Gastroesophageal sphincter (tissue), 4 donors: Measurements from ENCODE around the gene DNAJC21. TPM values are rescaled to one million over a fixed set of nuclear protein-coding genes. Genes with fewer than 3 reads are reported as not detected.
A peak's percentile ranks its signal among the peaks of the same experiment; 100 is the strongest.

ENCODE experiments used
- ATAC-seq: fragments of 150-250 bp; one replicate; pipeline ENCODE4 v1.9.1; 2016; ENCODE audit warnings: mild to moderate bottlenecking, moderate library complexity
- H3K27ac ChIP-seq, 4 donors: fragments of 200-600 bp; sonication (generic) in 3 of 4; 1 replicate in 3 of 4; 2 replicates in 1 of 4; pipeline ENCODE4 v1.5.1; 2016 to 2019
- H3K27me3 ChIP-seq: fragments of 200-600 bp; sonication (generic); one replicate; pipeline ENCODE4 v1.5.1; 2019
- H3K36me3 ChIP-seq, 2 donors: fragments of 200-600 bp; sonication (generic); one replicate each; pipeline ENCODE4 v1.5.1; 2019; ENCODE audit warnings: control low read depth in 1 of 2
- H3K4me1 ChIP-seq, 3 donors: fragments of 200-600 bp; sonication (generic); 1 replicate in 2 of 3; 2 replicates in 1 of 3; pipeline ENCODE4 v1.5.1; 2016 to 2019; ENCODE audit warnings: control low read depth in 2 of 3
- H3K4me3 ChIP-seq, 2 donors: fragments of 200-600 bp; sonication (generic); one replicate each; pipeline ENCODE4 v1.5.1; 2019; ENCODE audit warnings: mild to moderate bottlenecking in 1 of 2, moderate library complexity in 1 of 2
- H3K9me3 ChIP-seq, 3 donors: fragments of 200-600 bp; sonication (generic); one replicate each; pipeline ENCODE4 v1.5.1; 2017 to 2019; ENCODE audit warnings: control low read depth in 2 of 3
- EP300 ChIP-seq: sonication (generic); formaldehyde crosslinking; IDR thresholded peaks from one replicate; pipeline ENCODE4 v1.6.1; 2017; ENCODE audit warnings: antibody characterized with exemption, mild to moderate bottlenecking
- POLR2A ChIP-seq, 2 donors: fragments of 450-650 bp; IDR thresholded peaks; one replicate each; pipeline ENCODE4 v1.6.1; 2017; ENCODE audit warnings: antibody characterized with exemption in 2 of 2, mild to moderate bottlenecking in 2 of 2, moderate library complexity in 1 of 2
- POLR2AphosphoS5 ChIP-seq: sonication (generic); formaldehyde crosslinking; IDR thresholded peaks from one replicate; pipeline ENCODE4 v1.6.1; 2017; ENCODE audit warnings: antibody characterized with exemption
- WGBS, 2 donors: methylation state at CpG; one replicate each; pipeline ENCODE4 v1.1.5; 2018; ENCODE audit warnings: low coverage in 1 of 2; 5-methylcytosine and 5-hydroxymethylcytosine counted together
- total RNA-seq, 4 donors: library from RNA; depleted of rRNA; stranded (reverse); fragments of >200 nt; gene quantifications; one replicate each; pipeline ENCODE4 v1.1.0, GENCODE V29; 2016
- TF ChIP-seq, protein P1 (sequence below), 4 experiments: fragments of 200-600 bp in 2 of 4; fragments of 450-650 bp in 2 of 4; sonication (generic) in 1 of 4; IDR thresholded peaks; one replicate each; pipeline ENCODE4 v1.5.1; 2017 to 2019; ENCODE audit warnings: antibody characterized with exemption in 4 of 4, mild to moderate bottlenecking in 2 of 4, moderate library complexity in 2 of 4

The DNAJC21 gene
- total RNA-seq, 4 donors from 2014 or later = 46.8 to 99.8 (median 70.3) TPM

GRCh38 chr5:34928267-34928666 lies 1.1 kb upstream of the DNAJC21 start:
- H3K27me3 ChIP-seq = no peaks in the 10 kb centered on the region
- H3K27ac ChIP-seq = peak overlapping the region in 2 of 4 donors; percentile 96 to 98
- peaks cover 0 to 37% of the 10 kb centered on the region in 2 donors for H3K36me3 ChIP-seq
- H3K4me1 ChIP-seq = peaks cover 8 to 44% (median 9%) of the 10 kb centered on the region in 3 donors
- no peak for ATAC-seq
- no peak overlapping the region for H3K4me3 ChIP-seq
- TF ChIP-seq, protein P1, sequence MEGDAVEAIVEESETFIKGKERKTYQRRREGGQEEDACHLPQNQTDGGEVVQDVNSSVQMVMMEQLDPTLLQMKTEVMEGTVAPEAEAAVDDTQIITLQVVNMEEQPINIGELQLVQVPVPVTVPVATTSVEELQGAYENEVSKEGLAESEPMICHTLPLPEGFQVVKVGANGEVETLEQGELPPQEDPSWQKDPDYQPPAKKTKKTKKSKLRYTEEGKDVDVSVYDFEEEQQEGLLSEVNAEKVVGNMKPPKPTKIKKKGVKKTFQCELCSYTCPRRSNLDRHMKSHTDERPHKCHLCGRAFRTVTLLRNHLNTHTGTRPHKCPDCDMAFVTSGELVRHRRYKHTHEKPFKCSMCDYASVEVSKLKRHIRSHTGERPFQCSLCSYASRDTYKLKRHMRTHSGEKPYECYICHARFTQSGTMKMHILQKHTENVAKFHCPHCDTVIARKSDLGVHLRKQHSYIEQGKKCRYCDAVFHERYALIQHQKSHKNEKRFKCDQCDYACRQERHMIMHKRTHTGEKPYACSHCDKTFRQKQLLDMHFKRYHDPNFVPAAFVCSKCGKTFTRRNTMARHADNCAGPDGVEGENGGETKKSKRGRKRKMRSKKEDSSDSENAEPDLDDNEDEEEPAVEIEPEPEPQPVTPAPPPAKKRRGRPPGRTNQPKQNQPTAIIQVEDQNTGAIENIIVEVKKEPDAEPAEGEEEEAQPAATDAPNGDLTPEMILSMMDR (IDR thresholded peaks at IDR 0.05) = no peak
- 89 to 93% methylated on average over 2 to 5 of the region's 5 CpGs for WGBS, 2 donors
- H3K9me3 ChIP-seq = no peaks in the 10 kb centered on the region

DNA sequence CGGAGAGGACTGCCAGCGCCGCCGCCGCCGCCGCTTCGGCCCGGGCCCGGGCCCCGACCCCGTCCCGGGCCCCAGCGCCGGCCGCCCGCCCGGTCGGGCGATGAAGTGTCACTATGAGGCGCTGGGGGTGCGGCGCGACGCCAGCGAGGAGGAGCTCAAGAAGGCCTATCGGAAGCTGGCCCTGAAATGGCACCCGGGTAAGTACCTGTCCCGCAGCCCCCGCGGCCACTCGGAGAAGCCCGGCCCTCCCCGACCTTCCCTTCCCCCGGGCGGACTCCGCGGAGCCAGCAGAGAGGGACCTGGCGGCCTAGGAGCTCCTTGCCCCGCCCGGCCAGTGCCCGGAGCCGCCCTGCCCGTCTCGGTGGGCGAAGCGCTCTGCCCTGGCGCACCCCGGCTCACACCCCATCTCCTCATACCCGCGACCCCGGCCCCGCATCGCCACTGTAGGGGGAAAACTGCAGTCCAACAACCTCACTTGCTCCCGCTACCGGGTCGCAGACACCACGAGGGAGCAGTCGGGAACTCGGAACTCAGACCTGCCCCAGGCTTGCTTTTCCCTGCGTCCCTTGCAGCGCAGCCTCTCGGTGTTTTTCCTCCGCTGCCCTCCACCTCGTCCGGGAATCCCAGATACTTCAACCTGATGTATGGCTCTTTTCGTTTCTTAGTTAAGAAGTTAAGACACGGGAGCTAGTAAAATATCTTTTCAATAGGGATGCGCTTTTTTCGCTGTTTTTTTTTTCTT lies 532 bp downstream of the DNAJC21 start:
- WGBS, 2 donors = 0% methylated on average over 13 to 17 of the region's 70 CpGs

GRCh38 chr5:34930462-34930844 lies 1.1 kb downstream of the DNAJC21 start:
- TF ChIP-seq, protein P1 (IDR thresholded peaks at IDR 0.05) = no peak
- no peak for TF ChIP-seq POLR2AphosphoS5
- Histone ChIP-seq H3K27me3 (no peaks in the 10 kb centered on the region), H3K4me1 (peaks cover 8 to 31% (median 9%) of the 10 kb centered on the region in 3 donors), H3K36me3 (peaks cover 0 to 24% of the 10 kb centered on the region in 2 donors), H3K9me3 (no peaks in the 10 kb centered on the region), H3K27ac (peak overlapping the region; percentile 82 to 98 (median 96)), H3K4me3 (peak overlapping the region; percentile 60 to 90)
- no peak for ATAC-seq
- 0 to 4% methylated on average over 3 of the region's 3 CpGs for WGBS, 2 donors

More for the DNA sequence above, 532 bp downstream of the DNAJC21 start:
- Histone ChIP-seq H3K4me1 (peaks cover 8 to 31% (median 9%) of the 10 kb centered on the region in 3 donors), H3K9me3 (no peaks in the 10 kb centered on the region), H3K27me3 (no peaks in the 10 kb centered on the region), H3K27ac (peak overlapping the region; percentile 82 to 98 (median 96)), H3K4me3 (peak overlapping the region; percentile 60 to 90), H3K36me3 (peaks cover 0 to 30% of the 10 kb centered on the region in 2 donors)
- TF ChIP-seq POLR2A (IDR thresholded peaks at IDR 0.05) = peak; percentile 36 to 62
- TF ChIP-seq EP300 = no peak
- peak; percentile 48 for TF ChIP-seq POLR2AphosphoS5
- ATAC-seq = peak; percentile 85

GRCh38 chr5:34930870-34931269 lies 1.5 kb downstream of the DNAJC21 start:
- ATAC-seq = no peak
- Histone ChIP-seq H3K4me1 (peaks cover 8 to 31% (median 9%) of the 10 kb centered on the region in 3 donors), H3K27ac (peak overlapping the region; percentile 82 to 98 (median 96)), H3K36me3 (peaks cover 0 to 23% of the 10 kb centered on the region in 2 donors), H3K4me3 (peak overlapping the region; percentile 60 to 90), H3K27me3 (no peaks in the 10 kb centered on the region), H3K9me3 (no peaks in the 10 kb centered on the region)
- WGBS, 2 donors = 64 to 68% methylated on average over 3 to 4 of the region's 4 CpGs
- no peak for TF ChIP-seq POLR2AphosphoS5
- no peak for TF ChIP-seq EP300
- TF ChIP-seq, protein P1 (IDR thresholded peaks at IDR 0.05) = no peak
- TF ChIP-seq POLR2A (IDR thresholded peaks at IDR 0.05) = no peak

DNA sequence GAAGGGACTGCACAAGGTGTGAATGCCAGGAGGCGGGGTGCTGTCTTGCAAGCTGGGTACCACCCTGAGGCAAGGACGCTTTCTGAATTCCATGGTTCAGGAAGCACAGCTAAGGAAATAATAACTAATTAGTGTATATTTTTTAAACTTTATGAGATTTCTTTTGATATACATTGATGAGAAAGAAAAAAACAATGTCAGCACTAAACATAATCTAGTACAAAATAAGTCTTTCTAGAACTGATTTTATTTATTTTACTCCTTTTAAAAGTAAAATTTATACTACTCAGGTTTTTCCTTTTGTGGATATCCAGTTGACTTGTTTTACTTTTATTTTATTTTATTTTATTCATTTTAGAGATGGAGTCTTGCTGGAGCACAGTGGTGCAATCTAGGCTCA lies 3.6 kb downstream of the DNAJC21 start:
- peaks cover 8 to 31% (median 9%) of the 10 kb centered on the region in 3 donors for H3K4me1 ChIP-seq
- TF ChIP-seq EP300 (no peak), POLR2A (IDR thresholded peaks at IDR 0.05) (no peak), POLR2AphosphoS5 (no peak)
- TF ChIP-seq, protein P1 (IDR thresholded peaks at IDR 0.05) = no peak
- H3K9me3 ChIP-seq = no peaks in the 10 kb centered on the region
- no peak overlapping the region for H3K27ac ChIP-seq
- peaks cover 0 to 34% of the 10 kb centered on the region in 2 donors for H3K36me3 ChIP-seq
- WGBS, 2 donors = 95% methylated on average over 2 of the region's 2 CpGs; no CpG with 5 or more reads in 1 of the 2 donors
- no peak for ATAC-seq
- no peaks in the 10 kb centered on the region for H3K27me3 ChIP-seq
- no peak overlapping the region for H3K4me3 ChIP-seq
